ENCODE results near the gene DLK1. TPM values are rescaled to one million over a fixed set of nuclear protein-coding genes. Genes with fewer than 3 reads are reported as not detected.

The DLK1 gene
- total and polyA plus RNA-seq, 2 of the 13 experiments (the other 11 are each of a cell fraction or from before 2014, with no cell fraction given) = 95.5 to 312 TPM

DNA sequence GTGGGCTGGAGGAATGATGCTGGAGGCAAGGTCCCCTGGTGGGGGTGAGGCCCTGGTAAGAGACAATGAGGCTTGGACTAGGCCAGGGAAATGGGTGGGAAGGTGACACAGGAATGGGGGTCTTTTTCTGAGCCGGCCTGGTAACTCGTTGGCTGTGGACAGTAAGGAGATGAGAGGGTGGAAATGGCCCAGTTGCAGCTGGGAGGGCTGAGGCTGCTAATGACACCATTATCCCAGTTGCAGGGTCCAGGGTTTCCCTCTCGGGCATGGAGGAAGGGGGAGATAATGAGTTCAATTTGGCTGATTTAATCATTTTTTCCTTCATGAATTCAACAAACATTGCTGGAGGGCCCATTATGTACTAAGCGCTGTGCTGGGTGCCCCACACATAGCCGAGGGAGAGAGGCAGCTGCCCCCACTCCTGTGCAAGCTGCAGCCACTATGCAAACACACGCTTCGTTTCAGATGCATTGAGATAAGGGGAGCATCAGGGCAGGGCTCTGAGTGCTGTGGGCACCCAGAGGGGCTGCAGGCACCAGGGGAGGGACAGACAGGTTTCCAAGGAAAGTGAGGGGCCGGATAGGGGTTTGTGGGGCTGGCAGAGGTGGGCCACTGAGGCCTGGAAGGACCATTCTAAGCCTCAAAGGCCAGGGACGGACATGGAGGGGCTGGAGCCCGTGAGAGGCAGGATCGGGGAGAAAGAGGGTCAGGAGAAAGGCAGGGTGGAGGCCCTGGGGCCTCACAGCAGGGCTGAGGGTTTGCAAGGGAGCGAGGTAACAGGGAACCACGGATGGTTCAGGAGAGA lies 56.0 kb downstream of the DLK1 start (continued):
- TF ChIP-seq IRF9 (CRISPR knock-in tag; IDR thresholded peaks at IDR 0.05; ENCODE audit: borderline replicate concordance) = no peak
- no peak for TF ChIP-seq ZNF207 (IDR thresholded peaks at IDR 0.05; ENCODE audit: borderline replicate concordance)
- TF ChIP-seq MXD3 (CRISPR knock-in tag; IDR thresholded peaks at IDR 0.05) = no peak
- TF ChIP-seq, protein P1, sequence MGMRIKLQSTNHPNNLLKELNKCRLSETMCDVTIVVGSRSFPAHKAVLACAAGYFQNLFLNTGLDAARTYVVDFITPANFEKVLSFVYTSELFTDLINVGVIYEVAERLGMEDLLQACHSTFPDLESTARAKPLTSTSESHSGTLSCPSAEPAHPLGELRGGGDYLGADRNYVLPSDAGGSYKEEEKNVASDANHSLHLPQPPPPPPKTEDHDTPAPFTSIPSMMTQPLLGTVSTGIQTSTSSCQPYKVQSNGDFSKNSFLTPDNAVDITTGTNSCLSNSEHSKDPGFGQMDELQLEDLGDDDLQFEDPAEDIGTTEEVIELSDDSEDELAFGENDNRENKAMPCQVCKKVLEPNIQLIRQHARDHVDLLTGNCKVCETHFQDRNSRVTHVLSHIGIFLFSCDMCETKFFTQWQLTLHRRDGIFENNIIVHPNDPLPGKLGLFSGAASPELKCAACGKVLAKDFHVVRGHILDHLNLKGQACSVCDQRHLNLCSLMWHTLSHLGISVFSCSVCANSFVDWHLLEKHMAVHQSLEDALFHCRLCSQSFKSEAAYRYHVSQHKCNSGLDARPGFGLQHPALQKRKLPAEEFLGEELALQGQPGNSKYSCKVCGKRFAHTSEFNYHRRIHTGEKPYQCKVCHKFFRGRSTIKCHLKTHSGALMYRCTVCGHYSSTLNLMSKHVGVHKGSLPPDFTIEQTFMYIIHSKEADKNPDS (CRISPR knock-in tag; IDR thresholded peaks at IDR 0.05) = no peak
- TF ChIP-seq SP1 (IDR thresholded peaks at IDR 0.05) = no peak
- TF ChIP-seq SP1 (CRISPR knock-in tag; IDR thresholded peaks at IDR 0.05) = no peak
- no peak for TF ChIP-seq ZNF441 (CRISPR knock-in tag; IDR thresholded peaks at IDR 0.05; ENCODE audit: borderline replicate concordance)
- no peak for TF ChIP-seq STAT5B (CRISPR knock-in tag; IDR thresholded peaks at IDR 0.05)
- no peak for TF ChIP-seq EHMT2 (IDR thresholded peaks at IDR 0.05; ENCODE audit: borderline replicate concordance, low read depth, low read length)
- TF ChIP-seq CHCHD3 (CRISPR knock-in tag; IDR thresholded peaks at IDR 0.05) = no peak
- TF ChIP-seq HMGA1 (CRISPR knock-in tag; conservative IDR thresholded peaks at IDR 0.05) = no peak
- TF ChIP-seq ZNF546 (CRISPR knock-in tag; conservative IDR thresholded peaks at IDR 0.05) = no peak
- TF ChIP-seq TARDBP (CRISPR knock-in tag; IDR thresholded peaks at IDR 0.05) = no peak
- no peak for TF ChIP-seq ZNF460 (CRISPR knock-in tag; IDR thresholded peaks at IDR 0.05; ENCODE audit: borderline replicate concordance)
- TF ChIP-seq ZBTB44 (CRISPR knock-in tag; IDR thresholded peaks at IDR 0.05) = no peak
- TF ChIP-seq ZNF30 (CRISPR knock-in tag; IDR thresholded peaks at IDR 0.05) = no peak
